IMR-90 (cell line): Measurements from ENCODE around the gene ZFP36L2. TPM values are rescaled to one million over a fixed set of nuclear protein-coding genes. Genes with fewer than 3 reads are reported as not detected.

Source experiments
- ATAC-seq: fragments of 200-7000 bp; cut with Tn5 transposase; 2 replicates; pipeline ENCODE4 v1.9.1; 2020; ENCODE audit warnings: low read depth, mild to moderate bottlenecking, moderate library complexity
- BruUV-seq: library from RNA; stranded (reverse); fragments of 400-500 nt; replicated peaks from 2 replicates; lab custom pipeline; 2021; lab: Mats Ljungman, UMichigan
- CTCF ChIA-PET: fragments of 300-600 bp; formaldehyde crosslinking; extraction: SDS; loops from one replicate; lab custom pipeline; 2021; ENCODE audit warnings: antibody characterized with exemption; lab: Yijun Ruan, JAX
- POLR2A ChIA-PET: fragments of 300-600 bp; sonication (Branson Sonifier 250); formaldehyde crosslinking; loops from one replicate; lab custom pipeline; 2022; ENCODE audit warnings: antibody characterized with exemption; ENCODE audit not compliant: unreplicated experiment; lab: Charles Lee
- DNase-seq: peaks from one replicate; pipeline ENCODE4 v3.0.0; 2013
- H2AFZ ChIP-seq: replicated peaks from 2 replicates; pipeline ENCODE3; 2013; ENCODE audit warnings: low read length, mild to moderate bottlenecking; ENCODE audit not compliant: poor library complexity
- H2AK5ac ChIP-seq: 2 replicates; pipeline ENCODE4 v1.6.1; 2013; ENCODE audit warnings: low read depth, low read length, inconsistent platforms
- H2AK9ac ChIP-seq: replicated peaks from 2 replicates; pipeline ENCODE3; 2013; ENCODE audit warnings: mild to moderate bottlenecking, low read depth, low read length, moderate library complexity; ENCODE audit not compliant: poor library complexity
- H2BK120ac ChIP-seq: 2 replicates; pipeline ENCODE4 v1.6.1; 2013; ENCODE audit warnings: low read depth, low read length, inconsistent platforms
- H2BK15ac ChIP-seq: 3 replicates; pipeline ENCODE4 v1.6.1; 2013; ENCODE audit warnings: low read depth, low read length, inconsistent platforms
- H2BK20ac ChIP-seq: 2 replicates; pipeline ENCODE4 v1.6.1; 2013; ENCODE audit warnings: low read depth, mild to moderate bottlenecking, inconsistent platforms, low read length, moderate library complexity
- H2BK5ac ChIP-seq: 2 replicates; pipeline ENCODE4 v1.6.1; 2013; ENCODE audit warnings: mild to moderate bottlenecking, low read depth, low read length, inconsistent platforms; ENCODE audit not compliant: poor library complexity, severe bottlenecking
- H3K14ac ChIP-seq: replicated peaks from 2 replicates; pipeline ENCODE4 v1.6.1; 2013; ENCODE audit warnings: low read depth, low read length, inconsistent platforms
- H3K18ac ChIP-seq: 2 replicates; pipeline ENCODE4 v1.6.1; 2013; ENCODE audit warnings: low read depth, low read length, control low read depth
- H3K23ac ChIP-seq: 2 replicates; pipeline ENCODE4 v1.6.1; 2013; ENCODE audit warnings: low read depth, low read length, inconsistent platforms
- H3K27ac ChIP-seq: 2 replicates; pipeline ENCODE4 v1.5.1; 2013; ENCODE audit warnings: mild to moderate bottlenecking, control low read depth, low read length; ENCODE audit not compliant: insufficient read depth
- H3K27me3 ChIP-seq: 2 replicates; pipeline ENCODE4 v1.6.1; 2013; ENCODE audit warnings: low read length; ENCODE audit not compliant: control insufficient read depth, insufficient read depth
- H3K36me3 ChIP-seq: 2 replicates; pipeline ENCODE4 v1.6.1; 2013; ENCODE audit warnings: low read length, mixed read lengths; ENCODE audit not compliant: control insufficient read depth, insufficient read depth
- H3K4ac ChIP-seq: 2 replicates; pipeline ENCODE4 v1.6.1; 2013; ENCODE audit warnings: low read depth, low read length, inconsistent platforms
- H3K4me1 ChIP-seq: 2 replicates; pipeline ENCODE4 v1.6.1; 2013; ENCODE audit warnings: low read length, mixed read lengths; ENCODE audit not compliant: control insufficient read depth, insufficient read depth
- H3K4me2 ChIP-seq: 2 replicates; pipeline ENCODE4 v1.6.1; 2013; ENCODE audit warnings: low read depth, mild to moderate bottlenecking, control low read depth, low read length, moderate library complexity
- H3K4me3 ChIP-seq: 2 replicates; pipeline ENCODE4 v1.5.1; 2013; ENCODE audit warnings: low read depth, mild to moderate bottlenecking, control low read depth, low read length, moderate library complexity; ENCODE audit not compliant: insufficient read depth
- H3K56ac ChIP-seq: 2 replicates; pipeline ENCODE4 v1.6.1; 2013; ENCODE audit warnings: low read length, inconsistent platforms; ENCODE audit not compliant: insufficient read depth; ENCODE audit errors: extremely low read depth
- H3K79me1 ChIP-seq, 2 experiments: 2 replicates each; pipeline ENCODE4 v1.6.1; 2013; ENCODE audit warnings: low read length in 2 of 2, inconsistent platforms in 1 of 2, low read depth in 1 of 2
- H3K9ac ChIP-seq: 2 replicates; pipeline ENCODE4 v1.6.1; 2013; ENCODE audit warnings: low read depth, low read length, control low read depth
- H3K9me1 ChIP-seq: 2 replicates; pipeline ENCODE4 v1.6.1; 2013; ENCODE audit warnings: low read length, inconsistent platforms; ENCODE audit not compliant: insufficient read depth
- H3K9me3 ChIP-seq: 2 replicates; pipeline ENCODE4 v1.6.1; 2013; ENCODE audit warnings: low read length; ENCODE audit not compliant: control insufficient read depth, insufficient read depth
- H4K20me1 ChIP-seq: 2 replicates; pipeline ENCODE4 v1.6.1; 2013; ENCODE audit warnings: low read length, inconsistent platforms; ENCODE audit not compliant: insufficient read depth
- H4K5ac ChIP-seq: 2 replicates; pipeline ENCODE4 v1.6.1; 2013; ENCODE audit warnings: mild to moderate bottlenecking, low read depth, low read length, control low read depth
- H4K8ac ChIP-seq, 2 experiments: 2 replicates each; pipeline ENCODE4 v1.6.1; 2013; ENCODE audit warnings: low read depth in 2 of 2, low read length in 2 of 2, control low read depth in 1 of 2, inconsistent platforms in 1 of 2
- H4K91ac ChIP-seq: 2 replicates; pipeline ENCODE4 v1.6.1; 2013; ENCODE audit warnings: low read depth, low read length, inconsistent platforms; ENCODE audit not compliant: insufficient read depth
- CEBPB ChIP-seq: IDR thresholded peaks from 2 replicates; pipeline ENCODE4 v1.6.1; 2012; ENCODE audit warnings: low read depth, low read length, improper control_type of control experiment
- CHD1 ChIP-seq: IDR thresholded peaks from 2 replicates; pipeline ENCODE4 v1.6.1; 2012; ENCODE audit warnings: low read depth, low read length, improper control_type of control experiment
- CTCF ChIP-seq: conservative IDR thresholded peaks from 2 replicates; pipeline ENCODE4 v1.5.1; 2012; ENCODE audit warnings: mild to moderate bottlenecking, low read depth, low read length, improper control_type of control experiment
- ELK1 ChIP-seq: fragments of 150-350 bp; IDR thresholded peaks from 2 replicates; pipeline ENCODE4 v1.6.1; 2016; ENCODE audit warnings: low read depth, mild to moderate bottlenecking, low read length, moderate library complexity, borderline replicate concordance
- MAZ ChIP-seq: IDR thresholded peaks from 2 replicates; pipeline ENCODE4 v1.6.1; 2012; ENCODE audit warnings: low read depth, mild to moderate bottlenecking, low read length, improper control_type of control experiment, moderate library complexity, borderline replicate concordance
- MXI1 ChIP-seq: IDR thresholded peaks from 2 replicates; pipeline ENCODE4 v1.6.1; 2012; ENCODE audit warnings: low read depth, mild to moderate bottlenecking, low read length, moderate library complexity, borderline replicate concordance
- NFE2L2 ChIP-seq: fragments of 150-350 bp; IDR thresholded peaks from 2 replicates; pipeline ENCODE4 v1.6.1; 2016; ENCODE audit warnings: low read depth, mild to moderate bottlenecking, low read length
- RAD21 ChIP-seq: IDR thresholded peaks from 2 replicates; pipeline ENCODE4 v1.6.1; 2012; ENCODE audit warnings: low read length, improper control_type of control experiment
- RCOR1 ChIP-seq: IDR thresholded peaks from 2 replicates; pipeline ENCODE4 v1.6.1; 2012; ENCODE audit warnings: mild to moderate bottlenecking, low read length, improper control_type of control experiment; ENCODE audit not compliant: insufficient replicate concordance
- RFX5 ChIP-seq: IDR thresholded peaks from 2 replicates; pipeline ENCODE4 v1.8.0; 2012; ENCODE audit warnings: low read depth, mild to moderate bottlenecking, low read length, moderate library complexity
- SMC3 ChIP-seq: fragments of 150-350 bp; IDR thresholded peaks from 2 replicates; pipeline ENCODE4 v1.6.1; 2016; ENCODE audit warnings: low read depth, mild to moderate bottlenecking, antibody characterized with exemption, low read length, moderate library complexity
- USF2 ChIP-seq: fragments of 150-350 bp; IDR thresholded peaks from 2 replicates; pipeline ENCODE4 v1.6.1; 2017; ENCODE audit warnings: mild to moderate bottlenecking, antibody characterized with exemption, low read length, low read depth
- WGBS, 2 experiments: methylation state at CpG; one replicate each; pipeline versions ENCODE4 v1.1.5 to v1.1.7; 2013; ENCODE audit warnings: missing lambda C conversion rate in 2 of 2; ENCODE audit not compliant: insufficient read length in 1 of 2; ENCODE audit errors: extremely low coverage in 2 of 2; 5-methylcytosine and 5-hydroxymethylcytosine counted together
- dilution Hi-C: fragments of 300-500 bp; cut with HindIII; formaldehyde crosslinking; loops from one replicate; pipeline ENCODE4 v1.14.3; 2018; ENCODE audit warnings: low sequenced_read_pairs; ENCODE audit not compliant: unreplicated experiment
- in situ Hi-C: fragments of 300-500 bp; cut with MboI; formaldehyde crosslinking; loops from 3 replicates; pipeline ENCODE4 v1.14.3; 2019; ENCODE audit warnings: low sequenced_read_pairs, inconsistent platforms, mixed read lengths
- intact Hi-C: fragments of 100-400 bp; cut with micrococcal nuclease; formaldehyde crosslinking; loops from 2 replicates; pipeline ENCODE4 v1.10.0; 2022
- polyA plus RNA-seq, 3 experiments: library from polyadenylated mRNA; depleted of rRNA; stranded (reverse); fragments of >200 nt; gene quantifications; 2 replicates each; pipeline ENCODE4 v1.2.3, GENCODE V29; 2012; ENCODE audit warnings: low replicate concordance in 1 of 3
- total RNA-seq: library from RNA; depleted of rRNA; stranded (reverse); fragments of >200 nt; gene quantifications from 2 replicates; pipeline ENCODE4 v1.2.3, GENCODE V29; 2012

The ZFP36L2 gene
- total and polyA plus RNA-seq, 2 of the 4 experiments (the other 2 are of a cell fraction), result 1.8 to 20.1 TPM

GRCh38 chr2:43176449-43176848 lies 50.0 kb downstream of the ZFP36L2 start (continued):
- no peak for TF ChIP-seq MXI1

- no peak overlapping the region for H2AK5ac ChIP-seq
- no peak overlapping the region for H4K91ac ChIP-seq
- in situ Hi-C loops (no loop called here), intact Hi-C loops (loop anchor here (5.0 kb wide), 1 partner anchor 41 kb away; no protein-coding TSS in a partner anchor), dilution Hi-C loops (no loop called here)
- H2AFZ ChIP-seq, result no peak overlapping the region
- H2BK15ac ChIP-seq, result no peak overlapping the region
- H4K20me1 ChIP-seq, result no peaks in the 10 kb centered on the region
- H3K23ac ChIP-seq, result no peak overlapping the region
- no CpG with 5 or more reads among the region's 9 CpGs for WGBS, 2 experiments
- BruUV-seq, result no TSS peak
- ChIA-PET CTCF (no interaction called here), POLR2A (no interaction called here)
- no peak overlapping the region for H2BK20ac ChIP-seq
- ATAC-seq (no peak), DNase-seq (no peak)
- no peak overlapping the region for H3K4ac ChIP-seq
- no peaks in the 10 kb centered on the region for H3K79me1 ChIP-seq
- no peak overlapping the region for H2BK5ac ChIP-seq
- no peak overlapping the region for H2AK9ac ChIP-seq
- peaks cover 14% of the 10 kb centered on the region for H3K4me1 ChIP-seq
- H3K56ac ChIP-seq, result no peak overlapping the region
- H3K36me3 ChIP-seq, result no peaks in the 10 kb centered on the region
- no peak overlapping the region for H3K27ac ChIP-seq
- no peak overlapping the region for H4K8ac ChIP-seq
- H3K27me3 ChIP-seq, result no peaks in the 10 kb centered on the region
- peaks cover 20% of the 10 kb centered on the region for H3K9me3 ChIP-seq
- 0 out of 2 replicates have a peak, but pooled peaks cover 7% of the 10 kb centered on the region for H3K9me1 ChIP-seq
- no peak overlapping the region for H3K4me3 ChIP-seq
- H3K14ac ChIP-seq, result no peak overlapping the region
- no peak for TF ChIP-seq CEBPB
- no peak for TF ChIP-seq MAZ
- no peak for TF ChIP-seq CTCF
- no peak for TF ChIP-seq USF2
- no peak for TF ChIP-seq RAD21
- no peak for TF ChIP-seq SMC3
- no peak for TF ChIP-seq CHD1
- no peak for TF ChIP-seq NFE2L2
- no peak for TF ChIP-seq RFX5
- no peak for TF ChIP-seq RCOR1
- no peak for TF ChIP-seq ELK1
- no peak for TF ChIP-seq MXI1
- no peak overlapping the region for H4K5ac ChIP-seq
- H3K4me2 ChIP-seq, result no peak overlapping the region
- H3K9ac ChIP-seq, result no peak overlapping the region
- no peak overlapping the region for H3K18ac ChIP-seq
- no peak overlapping the region for H2BK120ac ChIP-seq
These were observed 50.5 kb downstream of the ZFP36L2 start for GRCh38 chr2:43175876-43176275.
